ENCODE measurements around the gene LMNTD1.

The LMNTD1 gene

DNA sequence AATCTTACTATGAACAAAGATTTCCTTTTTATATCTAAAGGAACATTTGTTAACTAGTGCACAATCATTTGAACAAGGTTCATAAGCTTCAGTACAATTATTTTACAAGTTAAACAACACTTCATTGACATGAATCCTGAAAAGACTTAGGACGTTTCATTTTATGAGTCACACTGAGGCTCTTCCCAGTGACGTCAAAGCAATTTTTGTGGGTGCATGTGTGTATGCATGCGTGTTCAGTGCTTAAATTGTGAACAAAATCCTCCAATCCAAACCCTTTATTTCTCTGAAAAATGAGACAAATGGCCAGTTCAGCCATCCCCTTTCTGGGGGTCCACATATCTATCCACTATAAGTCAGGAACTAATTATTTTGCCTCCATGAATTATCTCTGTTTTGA lies 2.9 kb downstream of the LMNTD1 start:
- DNase-seq = no peak

DNA sequence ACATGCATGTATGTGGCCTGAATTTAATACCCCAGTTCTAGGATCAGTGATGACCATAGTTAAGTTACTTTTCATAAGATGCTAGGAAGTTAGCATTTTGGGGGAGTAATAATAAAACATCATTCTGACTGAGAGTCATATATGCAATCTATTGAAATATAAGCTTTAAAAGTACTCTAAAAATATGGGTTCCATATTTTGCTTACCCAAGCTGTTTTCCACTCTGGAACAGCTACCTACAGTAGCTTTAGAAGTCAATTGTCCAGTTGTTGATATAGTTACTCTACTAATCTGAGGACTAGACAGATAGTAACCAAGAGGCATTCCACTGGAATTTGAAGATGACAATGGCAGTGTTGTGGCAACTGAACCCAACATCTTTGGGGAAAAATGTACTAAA lies 4.0 kb downstream of the LMNTD1 start:
- DNase-seq = no peak

GRCh38 chr12:25546318-25546717 lies 6.8 kb downstream of the LMNTD1 start:
- no peak for DNase-seq

GRCh38 chr12:25533150-25533549 lies 19.9 kb downstream of the LMNTD1 start:
- no peak for DNase-seq

DNA sequence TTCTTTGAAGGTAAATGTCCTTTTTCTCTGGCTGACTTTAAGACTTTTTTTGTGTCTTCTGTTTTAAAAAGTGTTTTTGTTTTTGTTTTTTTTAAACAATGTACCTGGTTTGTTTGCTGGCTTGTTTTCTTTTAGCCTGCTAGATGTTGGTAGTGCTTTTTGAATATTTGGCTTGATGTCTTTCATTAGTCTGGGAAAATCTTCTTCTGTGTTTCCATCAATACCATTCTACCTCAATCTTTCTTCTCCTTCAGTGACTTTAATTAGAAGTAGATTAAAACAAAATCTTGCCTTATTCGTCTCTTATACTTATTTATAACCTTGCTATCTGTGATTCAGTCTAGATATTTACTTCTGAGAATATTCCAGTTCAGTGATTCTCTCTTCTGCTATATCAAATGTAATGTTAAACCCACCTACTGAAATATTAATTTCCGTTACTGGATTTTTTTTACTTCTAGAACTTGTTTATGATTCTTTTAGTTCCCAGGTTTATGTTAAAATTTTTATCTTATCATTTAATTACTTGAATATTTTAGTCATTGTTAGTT lies 21.5 kb downstream of the LMNTD1 start:
- DNase-seq = no peak

- no peak for DNase-seq
Measured at GRCh38 chr12:25529738-25530137, 23.3 kb downstream of the LMNTD1 start.

- DNase-seq = no peak
Measured at GRCh38 chr12:25526778-25527177, 26.3 kb downstream of the LMNTD1 start.

- DNase-seq = no peak
Measured at GRCh38 chr12:25524366-25524765, 28.7 kb downstream of the LMNTD1 start.

DNA sequence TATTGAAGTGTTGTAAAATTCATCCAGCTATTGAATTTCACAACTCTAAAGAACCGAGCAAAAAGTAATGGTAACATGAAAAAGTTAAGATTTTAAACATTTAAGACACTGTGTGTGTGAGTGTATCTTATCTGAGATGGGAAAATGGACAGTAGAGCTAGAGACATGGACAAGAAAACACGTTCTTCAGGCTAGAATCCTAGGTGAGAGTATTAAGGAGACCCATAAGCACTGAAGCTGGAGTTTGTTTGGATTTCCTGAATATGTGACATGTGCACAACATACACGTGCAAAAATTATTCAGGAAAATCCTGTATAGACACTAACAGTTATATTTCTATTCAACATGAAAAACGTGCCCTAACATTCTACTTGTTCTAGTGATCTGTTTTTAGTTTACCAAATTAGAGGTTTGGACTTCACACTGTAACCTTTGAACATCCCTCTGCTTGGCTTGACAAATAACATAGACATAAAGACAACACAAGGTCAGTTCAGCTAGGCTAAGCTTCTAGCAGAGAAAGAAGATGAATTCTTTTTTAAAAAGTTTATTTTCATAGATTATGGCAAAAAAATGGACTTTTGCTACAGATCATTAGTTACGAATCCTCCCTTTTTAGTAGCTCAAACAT lies 31.3 kb downstream of the LMNTD1 start:
- no peak for DNase-seq

- DNase-seq = no peak
Measured at GRCh38 chr12:25518512-25518911, 34.6 kb downstream of the LMNTD1 start.

DNA sequence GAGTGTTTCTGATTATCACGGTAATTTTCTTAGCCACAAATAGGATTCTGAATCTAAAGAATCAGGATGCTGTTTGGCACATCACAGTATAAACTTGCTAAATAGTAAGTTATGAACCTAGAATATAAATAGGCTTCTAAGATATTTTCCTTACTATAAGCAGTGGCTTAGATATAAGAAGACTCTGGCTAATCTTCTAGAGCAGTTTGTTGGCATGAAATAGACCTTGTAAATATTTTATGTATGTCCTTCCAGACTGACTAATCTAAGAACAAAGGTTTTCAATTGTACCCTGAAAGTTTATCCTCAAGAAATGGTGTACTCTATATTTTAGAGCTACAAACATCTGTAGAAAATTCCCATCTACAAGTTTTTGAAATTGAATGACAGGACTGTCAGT lies 48.3 kb downstream of the LMNTD1 start:
- no peak for DNase-seq

- no peak for DNase-seq
Measured at GRCh38 chr12:25503666-25504065, 49.4 kb downstream of the LMNTD1 start.

GRCh38 chr12:25502596-25502995 lies 50.5 kb downstream of the LMNTD1 start:
- no peak for DNase-seq

GRCh38 chr12:25502118-25502517 lies 51.0 kb downstream of the LMNTD1 start:
- no peak for DNase-seq

GRCh38 chr12:25501549-25501948 lies 51.5 kb downstream of the LMNTD1 start:
- DNase-seq = no peak

GRCh38 chr12:25500651-25501050 lies 52.4 kb downstream of the LMNTD1 start:
- no peak for DNase-seq

DNA sequence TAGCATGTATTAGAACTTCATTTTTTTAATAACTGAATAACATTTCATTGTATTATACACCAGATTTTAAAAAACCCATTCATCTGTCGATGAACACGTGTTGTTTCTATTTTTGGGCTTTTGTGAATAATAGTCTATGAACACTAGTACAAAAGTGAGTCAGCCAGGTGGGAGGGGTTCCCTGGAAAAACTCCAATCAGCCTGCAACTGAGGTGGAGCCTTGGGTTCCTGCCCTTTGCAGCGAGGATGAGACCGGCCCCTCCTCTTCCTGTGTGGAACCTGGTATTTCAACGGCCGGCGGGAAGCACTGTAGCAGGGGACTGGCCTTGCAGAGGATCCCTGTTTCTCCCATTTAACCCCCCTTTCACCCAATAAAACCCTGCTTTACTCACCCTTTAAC lies 56.1 kb downstream of the LMNTD1 start:
- DNase-seq = no peak

- no peak for DNase-seq
Measured at GRCh38 chr12:25496098-25496587, 56.9 kb downstream of the LMNTD1 start.

DNA sequence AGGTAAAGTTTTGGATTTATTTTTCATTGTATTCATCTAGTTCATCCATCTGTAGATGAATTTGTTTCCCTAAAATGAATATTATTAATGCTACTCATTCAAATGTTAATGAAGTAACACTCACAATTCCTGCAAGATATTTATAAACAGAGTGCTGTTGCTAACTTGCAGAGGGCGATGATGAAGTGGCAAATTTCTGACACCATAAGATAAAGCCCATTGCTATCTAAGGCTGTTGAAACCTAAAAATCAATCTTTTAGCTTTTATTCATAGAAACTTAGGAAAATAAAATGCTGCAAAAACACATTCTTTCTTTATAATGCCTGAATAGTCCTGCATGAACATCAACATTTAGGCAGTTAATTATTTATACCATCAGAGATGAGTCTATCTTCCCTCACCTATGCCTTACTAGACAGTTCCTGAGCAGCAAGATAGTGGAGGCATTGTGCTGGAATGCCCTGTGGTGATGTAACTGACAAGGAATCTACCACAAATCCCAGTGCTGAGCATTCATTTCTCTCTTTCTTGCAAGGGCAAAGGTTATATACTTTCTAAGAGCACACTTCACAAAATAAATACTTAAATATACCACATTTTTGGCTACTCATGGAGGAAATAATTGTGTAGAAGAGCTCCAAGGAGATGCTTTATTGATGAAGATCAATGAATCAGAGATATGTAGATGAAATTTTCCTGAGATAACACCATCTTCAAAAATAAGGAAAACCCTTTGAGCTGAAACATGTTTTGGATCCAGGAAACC lies 57.6 kb downstream of the LMNTD1 start:
- no peak for DNase-seq

DNA sequence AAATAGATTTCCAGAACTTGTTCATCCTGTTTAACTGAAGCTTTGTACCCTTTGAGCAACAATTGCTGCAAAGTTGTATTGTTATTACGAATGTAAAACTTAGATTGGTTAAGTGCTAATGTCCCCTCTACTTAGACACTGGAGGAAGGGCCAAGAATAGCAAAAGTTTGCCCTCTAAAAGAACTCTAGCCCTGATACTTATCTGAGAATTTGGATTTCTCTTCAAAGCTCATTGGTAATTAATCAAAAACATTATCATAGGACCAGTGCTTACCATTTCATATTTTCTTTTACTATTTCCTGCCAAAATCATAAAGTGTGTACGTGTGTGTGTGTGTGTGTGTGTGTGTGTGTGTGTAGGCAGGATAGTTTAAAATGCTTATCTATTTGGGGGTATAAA lies 58.2 kb downstream of the LMNTD1 start:
- DNase-seq = no peak

DNA sequence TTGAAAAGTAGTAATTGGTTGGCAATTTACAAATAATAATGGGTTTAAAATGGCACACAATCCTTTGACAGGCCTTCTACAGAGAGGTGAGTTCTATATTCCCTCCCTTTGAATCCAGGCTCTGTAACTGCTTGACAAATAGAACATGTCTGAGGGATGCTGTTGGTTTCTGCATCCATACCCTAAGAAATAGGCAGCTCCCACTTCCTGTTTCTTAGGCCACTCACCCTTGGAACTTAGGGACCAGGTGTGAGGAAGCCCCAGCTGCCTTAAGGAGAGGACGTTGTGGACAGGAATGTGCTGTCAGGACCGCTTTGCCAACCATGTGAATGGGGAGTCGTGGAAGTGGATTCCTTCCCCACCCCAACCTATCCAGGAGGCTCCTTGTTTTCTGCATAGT lies 59.4 kb downstream of the LMNTD1 start:
- no peak for DNase-seq

GRCh38 chr12:25491396-25492325 lies 61.4 kb downstream of the LMNTD1 start:
- DNase-seq = no peak

Data from NCI-H2081 (cell line).